Activated T-cell treated with anti-CD3 and anti-CD28 coated beads for 1 hour (primary cell): ENCODE measurements around the gene RIMS1.

ENCODE experiments used
- DNase-seq: peaks from one replicate; pipeline ENCODE4 v3.0.0-alpha.2; 2020; ENCODE audit warnings: low read depth

The RIMS1 gene, protein sequence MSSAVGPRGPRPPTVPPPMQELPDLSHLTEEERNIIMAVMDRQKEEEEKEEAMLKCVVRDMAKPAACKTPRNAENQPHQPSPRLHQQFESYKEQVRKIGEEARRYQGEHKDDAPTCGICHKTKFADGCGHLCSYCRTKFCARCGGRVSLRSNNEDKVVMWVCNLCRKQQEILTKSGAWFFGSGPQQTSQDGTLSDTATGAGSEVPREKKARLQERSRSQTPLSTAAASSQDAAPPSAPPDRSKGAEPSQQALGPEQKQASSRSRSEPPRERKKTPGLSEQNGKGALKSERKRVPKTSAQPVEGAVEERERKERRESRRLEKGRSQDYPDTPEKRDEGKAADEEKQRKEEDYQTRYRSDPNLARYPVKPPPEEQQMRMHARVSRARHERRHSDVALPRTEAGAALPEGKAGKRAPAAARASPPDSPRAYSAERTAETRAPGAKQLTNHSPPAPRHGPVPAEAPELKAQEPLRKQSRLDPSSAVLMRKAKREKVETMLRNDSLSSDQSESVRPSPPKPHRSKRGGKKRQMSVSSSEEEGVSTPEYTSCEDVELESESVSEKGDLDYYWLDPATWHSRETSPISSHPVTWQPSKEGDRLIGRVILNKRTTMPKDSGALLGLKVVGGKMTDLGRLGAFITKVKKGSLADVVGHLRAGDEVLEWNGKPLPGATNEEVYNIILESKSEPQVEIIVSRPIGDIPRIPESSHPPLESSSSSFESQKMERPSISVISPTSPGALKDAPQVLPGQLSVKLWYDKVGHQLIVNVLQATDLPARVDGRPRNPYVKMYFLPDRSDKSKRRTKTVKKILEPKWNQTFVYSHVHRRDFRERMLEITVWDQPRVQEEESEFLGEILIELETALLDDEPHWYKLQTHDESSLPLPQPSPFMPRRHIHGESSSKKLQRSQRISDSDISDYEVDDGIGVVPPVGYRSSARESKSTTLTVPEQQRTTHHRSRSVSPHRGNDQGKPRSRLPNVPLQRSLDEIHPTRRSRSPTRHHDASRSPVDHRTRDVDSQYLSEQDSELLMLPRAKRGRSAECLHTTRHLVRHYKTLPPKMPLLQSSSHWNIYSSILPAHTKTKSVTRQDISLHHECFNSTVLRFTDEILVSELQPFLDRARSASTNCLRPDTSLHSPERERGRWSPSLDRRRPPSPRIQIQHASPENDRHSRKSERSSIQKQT (N-terminal part only)

DNA sequence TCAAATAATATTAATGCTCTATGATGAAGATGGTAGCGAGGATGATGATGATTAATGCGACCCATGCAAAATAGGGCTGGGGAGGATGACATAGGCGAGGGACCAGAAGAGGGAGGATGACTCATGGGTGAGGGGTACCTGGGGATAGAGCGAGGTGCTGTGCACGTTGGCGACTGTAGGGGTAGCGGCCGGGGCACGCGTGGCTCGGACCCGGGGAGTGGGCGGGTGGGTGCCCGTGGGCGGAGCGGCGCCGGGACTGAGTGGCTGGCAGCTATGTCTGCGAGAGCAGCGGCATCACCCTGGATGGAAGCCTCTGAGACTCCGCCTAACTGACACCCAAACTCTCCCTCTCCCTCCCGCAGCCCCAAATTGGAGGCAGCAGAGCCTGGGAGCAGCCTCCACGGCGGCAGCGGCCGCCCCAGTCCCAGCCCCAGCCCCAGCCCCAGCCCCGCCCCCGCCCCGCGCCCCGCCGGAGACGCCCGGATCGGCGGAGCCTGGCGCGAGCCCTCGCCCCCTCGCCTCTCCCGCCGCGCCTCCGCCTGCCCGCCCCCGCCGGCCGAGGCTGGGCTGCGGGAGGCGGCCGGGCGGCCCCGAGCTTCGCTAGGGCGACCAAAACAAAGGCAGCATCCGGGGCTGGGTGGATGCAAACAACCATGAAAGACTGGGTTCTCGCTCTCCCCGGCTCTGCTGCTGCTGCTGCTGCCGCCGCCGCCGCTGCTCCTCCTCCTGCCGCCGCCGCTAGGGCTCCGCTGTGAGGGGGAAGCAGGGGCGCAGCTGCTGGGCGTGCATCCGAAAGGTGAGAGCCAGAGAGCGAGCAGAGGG, at the start of gene RIMS1:
Gene RIMS1, plus strand, starts transcription at position 367 of the 822 bp plus-strand sequence. CDS start 474 bp downstream, outside the sequence.
- DNase-seq: no peak

DNA sequence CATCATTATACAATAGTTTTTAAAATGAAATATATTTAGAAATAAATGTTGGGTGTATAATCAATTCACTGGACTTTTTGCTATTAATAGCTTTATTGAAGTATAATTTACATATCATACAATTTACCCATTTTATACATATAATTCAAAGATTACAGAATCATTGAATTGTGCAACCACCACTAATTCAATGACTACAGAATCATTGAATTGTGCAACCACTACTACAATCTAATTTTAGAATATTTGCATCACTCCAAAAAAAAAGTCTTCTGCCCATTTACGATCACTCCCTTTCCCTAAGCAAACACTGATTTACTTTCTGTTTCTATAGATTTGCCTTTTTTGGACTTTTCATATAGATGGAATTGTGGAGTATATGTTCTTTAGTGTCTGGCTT, 35.1 kb upstream of the RIMS1 start:
- no peak for DNase-seq

DNA sequence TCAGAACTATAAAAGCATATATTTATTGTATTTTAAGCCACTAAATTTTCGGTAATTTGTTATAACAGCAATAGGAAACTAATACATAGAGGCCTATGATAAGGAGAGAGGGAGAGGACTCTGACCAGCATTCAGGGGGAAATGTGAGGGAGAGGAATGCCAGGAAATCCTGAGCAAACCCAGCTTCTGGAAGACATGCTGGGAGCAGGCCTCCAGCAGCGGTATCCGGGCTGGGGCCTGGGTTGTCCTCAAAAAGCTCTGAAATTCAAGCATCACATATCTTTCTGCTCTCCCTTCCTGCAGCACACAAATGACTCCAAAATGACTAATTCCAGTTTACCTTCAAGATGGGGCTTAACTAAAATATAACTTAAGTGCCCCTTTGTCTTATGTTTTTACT, 33.4 kb upstream of the RIMS1 start:
- DNase-seq: no peak

DNA sequence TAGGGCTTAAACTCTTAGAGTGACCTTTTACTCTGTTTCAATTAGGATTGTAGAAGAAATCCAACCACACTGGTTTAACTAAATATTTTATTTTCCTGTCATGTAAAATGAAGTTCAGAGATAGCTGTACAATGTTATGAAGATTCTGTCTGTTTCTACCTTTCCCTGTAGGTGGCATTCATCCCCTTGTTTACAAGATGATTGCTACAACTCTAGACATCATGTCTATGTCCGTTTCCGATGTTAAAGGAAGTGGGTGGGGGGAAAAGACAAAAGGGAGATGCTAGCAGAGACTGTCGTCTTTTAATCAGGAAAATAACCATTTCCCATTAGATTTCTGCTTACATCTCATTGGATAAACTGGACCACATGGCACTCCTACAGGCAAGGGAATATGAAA, 30.9 kb upstream of the RIMS1 start:
- no peak for DNase-seq

DNA sequence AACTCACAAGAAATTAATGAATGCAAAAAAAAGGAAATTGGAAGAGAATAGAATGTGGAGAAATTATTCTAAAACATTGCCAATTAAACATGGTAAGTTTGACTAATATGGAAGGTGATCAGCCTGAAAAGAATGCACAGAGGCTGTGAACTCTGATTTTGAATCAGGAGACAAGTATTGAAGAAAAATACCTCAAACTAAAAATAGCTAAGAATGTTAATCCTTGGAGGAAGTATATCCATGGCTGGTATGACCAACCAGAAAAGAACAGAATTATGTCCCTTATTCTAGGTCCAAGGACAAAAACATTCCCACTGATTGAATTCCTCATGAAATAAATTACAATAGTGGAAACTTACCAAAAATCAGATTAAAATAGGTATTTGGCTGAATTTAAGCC, 7.3 kb upstream of the RIMS1 start:
- no peak for DNase-seq

DNA sequence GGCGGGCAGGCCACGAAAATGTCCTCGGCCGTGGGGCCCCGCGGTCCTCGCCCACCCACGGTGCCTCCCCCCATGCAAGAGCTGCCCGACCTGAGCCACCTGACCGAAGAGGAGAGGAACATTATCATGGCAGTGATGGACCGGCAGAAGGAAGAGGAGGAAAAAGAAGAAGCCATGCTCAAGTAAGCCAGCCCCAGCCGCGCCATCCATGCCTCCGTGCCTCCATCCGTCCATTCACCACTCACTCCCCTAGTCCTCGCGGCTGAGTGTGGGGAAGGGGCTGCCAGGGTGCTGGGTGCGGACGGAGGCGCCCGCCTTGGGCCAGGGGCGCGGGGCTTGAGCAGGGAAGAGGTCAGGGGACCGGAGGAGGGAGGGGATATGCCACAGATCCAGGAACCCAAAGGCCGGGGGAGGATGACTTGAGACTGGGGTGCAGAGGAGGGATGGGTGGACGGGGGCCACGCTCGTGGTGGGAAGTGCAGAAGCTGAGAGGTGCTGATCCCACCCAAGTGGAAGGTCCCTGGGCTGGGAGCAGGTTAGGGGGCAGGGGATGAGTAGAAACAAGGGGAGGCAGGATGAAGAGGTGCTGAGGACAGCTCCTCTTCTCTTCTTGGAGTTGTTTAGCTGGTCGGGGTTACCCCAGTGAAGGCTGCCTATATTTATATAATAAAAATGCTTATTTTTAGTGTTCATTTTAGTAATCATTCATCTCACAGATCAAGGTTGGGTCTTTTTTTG, 825 bp downstream of the RIMS1 start:
- DNase-seq: no peak

DNA sequence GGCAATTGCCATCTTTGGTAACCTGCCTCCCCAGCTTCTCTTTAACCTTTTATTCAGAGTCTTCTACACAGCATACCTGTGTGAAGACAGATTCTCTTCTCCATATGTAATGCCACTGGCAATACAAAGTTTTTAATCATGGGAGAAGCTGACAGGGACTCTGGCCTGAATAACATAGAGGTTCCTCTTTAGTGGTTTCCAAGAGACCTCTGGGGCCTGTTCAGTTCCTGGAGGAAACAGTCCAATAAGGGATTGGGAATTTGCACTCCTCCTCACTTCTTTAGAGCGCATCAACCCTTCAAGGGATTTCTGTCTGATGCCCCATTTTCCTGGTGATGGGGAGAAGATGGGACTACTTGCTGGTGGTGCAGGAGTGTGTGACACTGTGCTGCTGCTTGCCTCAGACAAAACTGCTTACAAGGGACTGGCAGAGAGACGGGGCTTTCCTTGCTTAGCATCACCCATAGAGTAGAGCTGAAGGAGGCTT, 1.4 kb downstream of the RIMS1 start:
- no peak for DNase-seq

DNA sequence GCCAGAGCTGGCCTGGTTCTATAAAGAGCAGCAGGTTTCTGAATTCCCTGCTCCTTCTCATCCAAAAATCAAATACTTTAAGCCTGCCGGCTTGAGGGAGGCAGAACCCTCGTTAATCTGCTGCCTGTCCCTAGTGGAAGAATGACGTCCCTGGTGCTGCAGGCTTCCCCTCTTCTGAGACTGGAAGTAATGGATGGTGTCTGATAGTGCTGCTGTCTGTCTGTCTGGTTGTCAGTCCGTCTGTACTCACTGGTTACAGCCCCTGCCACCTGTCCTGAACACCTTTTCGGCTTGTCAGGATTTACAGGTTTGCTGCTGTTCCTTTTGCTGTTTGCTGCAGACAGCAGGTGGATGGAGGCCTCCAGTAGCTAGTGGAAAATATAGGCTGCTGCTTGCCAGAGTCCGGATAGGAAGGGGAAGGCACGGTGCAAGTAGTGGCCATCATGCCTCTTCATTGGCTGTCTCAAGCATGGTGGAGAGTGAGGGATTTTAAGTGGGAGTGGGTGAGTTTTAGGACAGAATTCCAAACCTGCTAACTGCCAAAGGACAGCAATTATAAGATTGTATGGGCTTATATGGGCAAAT, 2.5 kb downstream of the RIMS1 start:
- no peak for DNase-seq

DNA sequence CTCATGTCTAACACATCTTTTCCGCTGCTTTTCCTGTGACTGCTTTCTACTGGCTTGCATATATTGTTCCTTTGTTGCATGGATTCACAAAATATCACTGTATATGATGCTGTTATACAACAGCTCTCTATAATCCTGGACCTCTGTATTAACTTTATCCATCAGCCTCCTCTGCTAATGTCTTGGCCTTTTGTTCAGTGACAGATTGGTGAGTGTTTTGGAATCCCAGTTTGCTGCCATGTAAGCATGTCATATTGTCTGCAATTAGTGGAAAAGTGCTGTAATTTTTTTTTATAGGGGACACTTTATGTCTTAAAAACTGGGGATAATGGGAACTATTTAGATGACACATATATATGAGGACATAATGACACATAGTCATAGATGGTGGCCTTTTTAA, 3.0 kb downstream of the RIMS1 start:
- DNase-seq: no peak

DNA sequence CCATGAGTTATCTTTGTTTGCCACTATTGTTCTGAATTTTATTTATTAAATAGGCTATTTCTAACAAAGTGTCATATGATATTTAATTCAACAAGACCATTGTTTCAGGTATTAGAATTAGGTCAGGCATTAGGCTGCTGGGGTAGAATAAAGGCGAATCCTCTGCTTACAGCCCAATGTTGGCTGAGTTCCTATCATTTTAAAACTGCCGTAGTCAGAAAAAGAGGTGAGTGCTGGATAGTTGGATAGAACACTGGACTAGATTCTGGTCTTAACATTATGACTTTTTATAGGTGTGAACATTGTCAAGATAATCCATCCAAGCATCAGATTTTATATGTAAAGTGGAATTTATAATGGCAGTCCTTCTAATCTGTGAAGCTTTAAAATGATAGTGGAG, 6.3 kb downstream of the RIMS1 start:
- DNase-seq: no peak

DNA sequence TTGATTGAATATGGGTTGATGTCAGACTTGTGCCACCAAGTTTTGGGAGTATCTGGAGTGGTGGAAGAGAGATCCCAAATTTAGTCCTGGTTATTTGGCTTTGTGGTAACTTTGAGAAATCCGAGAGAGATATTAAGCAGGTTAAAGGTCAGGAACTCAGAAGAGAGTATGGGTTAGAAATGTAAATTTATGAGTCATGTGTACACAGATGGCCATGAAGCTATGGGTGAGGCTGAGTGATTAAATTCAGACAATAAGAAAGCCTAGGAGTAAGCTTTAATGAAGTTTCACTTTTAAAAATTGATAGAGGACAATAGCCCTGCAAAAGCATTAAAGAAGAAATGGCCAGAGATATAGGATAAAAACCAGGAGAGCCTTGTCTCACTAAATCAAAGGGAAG, 14.3 kb downstream of the RIMS1 start:
- no peak for DNase-seq

DNA sequence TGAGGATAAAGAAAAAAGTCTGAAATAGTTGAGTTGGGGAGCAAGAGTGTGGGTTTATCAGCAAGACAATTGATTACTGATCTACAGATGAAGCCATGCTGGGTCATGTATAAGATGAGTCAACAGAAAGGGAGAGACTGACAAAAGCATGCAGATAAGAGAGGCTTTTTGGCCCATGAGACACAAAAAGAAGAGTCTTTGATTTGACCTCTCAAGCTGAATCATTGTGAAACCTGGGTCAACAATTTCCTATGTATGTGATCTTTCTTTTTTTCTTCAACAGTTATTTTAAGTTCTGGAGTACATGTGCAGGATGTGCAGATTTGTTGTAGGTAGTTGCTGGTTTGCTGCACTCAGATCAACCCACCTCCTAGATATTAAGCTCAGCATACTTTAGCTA, 15.9 kb downstream of the RIMS1 start:
- DNase-seq: no peak

DNA sequence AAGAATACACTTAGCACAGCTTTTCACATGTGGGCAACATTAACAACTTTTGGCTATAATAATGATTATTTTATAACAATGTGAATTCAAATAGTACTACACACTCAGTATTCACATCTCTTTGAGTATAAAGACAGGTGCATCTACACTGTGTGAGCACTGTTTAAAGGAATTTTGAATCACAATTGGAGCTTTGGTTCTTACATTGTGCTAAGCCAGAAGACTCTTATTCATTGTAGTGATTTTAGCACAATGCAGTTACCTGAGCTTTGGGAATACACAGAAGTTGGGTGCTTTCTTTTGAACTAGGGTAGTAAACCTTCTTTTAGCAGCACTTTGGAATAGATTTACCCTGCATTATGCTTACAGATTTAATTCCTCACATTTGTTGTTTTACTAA, 20.5 kb downstream of the RIMS1 start:
- no peak for DNase-seq

DNA sequence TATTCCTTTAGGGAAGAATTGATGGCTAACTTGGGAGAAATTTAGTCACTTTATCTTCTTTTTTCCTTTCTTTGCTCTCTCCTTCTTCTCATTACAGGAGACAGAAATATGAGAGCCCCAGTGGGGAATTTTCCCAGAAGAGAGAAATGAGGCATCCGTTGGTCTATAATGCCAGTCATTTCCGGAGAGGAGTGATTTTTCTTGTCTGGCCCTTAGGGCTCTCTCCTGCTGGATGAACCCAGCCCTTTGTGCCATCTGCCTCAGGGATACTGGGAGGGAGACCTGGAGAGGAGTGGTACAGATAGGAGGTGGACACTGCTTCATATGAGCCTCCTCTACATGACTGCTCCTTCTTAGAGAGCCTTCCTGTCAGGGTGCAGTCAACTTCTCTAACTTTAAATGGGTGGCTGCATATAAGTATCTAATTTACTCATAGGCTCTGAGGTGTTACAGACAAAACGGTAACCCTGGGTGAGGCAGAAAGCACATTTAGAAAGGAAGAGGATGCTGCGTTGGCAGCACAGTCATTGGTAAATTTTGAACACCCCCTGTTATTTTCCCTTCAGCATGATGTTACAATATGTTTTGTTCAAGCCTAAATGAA, 21.9 kb downstream of the RIMS1 start:
- no peak for DNase-seq

DNA sequence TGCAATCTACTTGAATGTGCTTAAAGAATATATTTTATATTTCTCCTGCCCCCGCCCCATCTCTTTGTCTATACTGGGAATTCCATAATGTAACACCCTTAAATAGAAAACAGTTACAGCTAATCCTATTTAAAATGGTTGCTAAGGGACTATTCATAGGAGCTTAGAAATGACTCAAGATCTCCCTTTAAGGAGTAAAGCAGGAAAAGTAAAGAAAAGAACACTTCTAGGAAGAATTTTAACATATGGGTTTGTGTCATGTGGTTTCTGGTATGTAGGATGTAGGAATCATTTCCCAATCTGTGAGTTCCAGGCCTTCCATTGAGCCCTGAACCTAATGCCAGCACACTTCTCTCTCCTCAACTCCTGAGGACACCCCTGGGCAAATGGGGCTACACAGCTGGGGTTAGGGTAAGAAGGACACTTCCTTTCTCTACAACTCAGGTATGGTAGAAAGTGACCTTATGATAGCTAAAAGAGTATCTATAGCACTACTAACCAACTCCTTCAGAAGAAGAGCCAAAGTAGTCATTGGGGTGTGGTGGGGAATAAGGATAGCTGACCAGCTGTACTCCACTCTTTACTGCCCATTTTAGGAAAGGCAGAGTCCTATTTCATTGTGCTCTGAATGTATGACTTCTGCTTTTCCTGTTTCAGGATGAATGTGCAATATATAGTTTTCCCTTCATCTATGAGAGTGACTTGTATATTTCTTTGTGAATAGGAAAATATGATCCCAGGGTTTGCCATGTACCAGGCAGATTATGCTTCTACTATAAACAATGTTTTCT, 27.3 kb downstream of the RIMS1 start:
- no peak for DNase-seq

DNA sequence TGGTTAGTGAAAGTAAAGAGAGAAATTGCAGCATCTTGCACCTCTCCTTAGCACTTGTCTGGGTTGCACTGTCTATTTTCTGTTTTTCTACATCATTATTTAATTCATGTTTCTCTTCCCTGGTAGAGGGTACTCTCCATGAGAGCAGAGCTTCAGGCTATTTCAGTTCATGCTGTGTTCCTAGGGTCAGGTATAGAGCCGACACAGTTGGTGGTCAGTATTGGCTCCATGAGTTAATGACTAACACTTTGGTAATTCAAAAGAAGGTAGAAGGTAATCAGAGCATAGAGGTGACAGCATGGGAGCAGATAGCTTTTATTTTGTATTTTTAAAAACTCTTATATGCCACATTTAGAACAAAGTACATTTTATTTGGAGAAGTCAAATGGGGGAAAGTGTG, 42.7 kb downstream of the RIMS1 start:
- no peak for DNase-seq

DNA sequence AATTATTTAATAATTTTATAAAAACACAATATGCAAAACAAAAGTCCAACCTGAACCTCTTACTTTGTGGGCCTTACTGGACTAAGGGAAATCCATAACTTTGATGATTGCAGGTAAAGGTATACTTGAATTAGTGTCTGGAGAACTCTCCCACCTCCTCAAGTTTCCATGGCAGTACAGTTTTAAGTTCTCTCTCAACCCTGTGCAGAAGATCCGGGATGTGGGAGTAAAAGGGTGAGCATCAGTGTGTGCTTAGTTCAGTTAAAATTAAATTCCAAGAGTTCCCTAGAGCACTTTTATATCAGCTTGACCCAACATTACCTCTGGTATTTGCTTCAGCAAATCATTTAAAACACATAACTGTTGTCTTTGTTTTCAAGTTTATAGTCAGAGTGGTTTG, 47.5 kb downstream of the RIMS1 start:
- DNase-seq: no peak

DNA sequence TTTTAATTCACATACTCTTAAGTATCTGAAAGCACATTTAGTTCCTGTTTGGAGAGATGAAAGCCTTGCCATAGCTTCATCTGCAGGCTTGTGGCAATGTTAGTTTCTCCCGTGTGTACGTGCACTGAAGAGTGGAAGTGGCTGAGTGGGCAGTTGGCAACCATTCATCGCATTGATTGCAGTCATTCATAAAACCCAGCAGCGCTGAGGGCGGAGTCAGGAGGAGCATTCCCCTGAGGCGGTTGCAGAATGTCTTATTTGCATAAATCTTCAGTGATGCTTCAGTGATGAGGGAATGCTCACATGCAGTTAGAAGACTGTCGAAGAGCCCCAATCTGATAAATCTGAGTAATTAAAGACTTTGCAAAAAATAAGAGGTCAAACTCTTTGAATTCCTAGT, 79.1 kb downstream of the RIMS1 start:
- no peak for DNase-seq

DNA sequence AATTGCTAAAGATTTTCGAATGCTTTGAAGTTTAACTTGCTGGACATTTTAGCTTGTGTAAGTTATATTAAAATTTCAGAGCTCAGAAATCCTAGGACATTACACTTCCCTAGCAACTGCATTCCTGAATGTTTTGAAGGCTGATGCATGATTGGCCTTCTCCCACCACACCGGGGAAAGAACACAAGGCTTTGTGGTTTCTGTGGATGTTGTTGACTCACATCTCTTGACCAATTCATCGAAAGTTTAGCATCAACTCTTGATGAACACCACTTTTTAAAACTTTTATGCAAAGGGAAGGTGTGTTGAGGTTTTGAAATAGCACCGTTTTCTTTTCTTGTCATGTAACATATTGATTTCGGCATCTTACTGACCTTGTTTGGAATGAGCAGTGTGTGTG, 81.1 kb downstream of the RIMS1 start:
- DNase-seq: no peak
